NCI-H774 (cell line): Measurements from ENCODE around the gene RANBP17.
"Not testable (repeated sequence)": the region's sequence is repeated elsewhere in the genome, so short reads cannot be mapped to it uniquely, and the experiment has no call there.

Source experiments
- DNase-seq: peaks from one replicate; lab custom pipeline; 2025; lab: John Stamatoyannopoulos, UW

Gene RANBP17

GRCh38 chr5:171155621-171156020 lies 293.8 kb downstream of the RANBP17 start:
- no peak for DNase-seq

- DNase-seq = no peak
These were observed 295.5 kb downstream of the RANBP17 start for GRCh38 chr5:171157276-171157675.

- no peak for DNase-seq
These were observed 296.0 kb downstream of the RANBP17 start for GRCh38 chr5:171157775-171158174.

- peak; percentile 62 for DNase-seq
These were observed 296.8 kb downstream of the RANBP17 start for GRCh38 chr5:171158581-171158980.

GRCh38 chr5:171162165-171162564 lies 300.3 kb downstream of the RANBP17 start:
- no peak for DNase-seq

GRCh38 chr5:171162596-171162995 lies 300.8 kb downstream of the RANBP17 start:
- DNase-seq = peak; percentile 18

- DNase-seq = no peak
These were observed 304.9 kb downstream of the RANBP17 start for GRCh38 chr5:171166766-171167165.

- DNase-seq = no peak
These were observed 306.4 kb downstream of the RANBP17 start for GRCh38 chr5:171168171-171168570.

GRCh38 chr5:171174960-171175359 lies 313.1 kb downstream of the RANBP17 start:
- not testable (repeated sequence) for DNase-seq

- no peak for DNase-seq
These were observed 313.9 kb downstream of the RANBP17 start for GRCh38 chr5:171175746-171176145.

GRCh38 chr5:171178190-171178589 lies 316.4 kb downstream of the RANBP17 start:
- DNase-seq = not testable (repeated sequence)

GRCh38 chr5:171188016-171188415 lies 326.2 kb downstream of the RANBP17 start:
- DNase-seq = no peak

- DNase-seq = no peak
These were observed 327.6 kb downstream of the RANBP17 start for GRCh38 chr5:171189442-171189841.

- DNase-seq = no peak
These were observed 330.3 kb downstream of the RANBP17 start for GRCh38 chr5:171192111-171192510.

- DNase-seq = peak; percentile 27
These were observed 339.5 kb downstream of the RANBP17 start for GRCh38 chr5:171201310-171201709.

GRCh38 chr5:171205375-171205774 lies 343.6 kb downstream of the RANBP17 start:
- DNase-seq = no peak

GRCh38 chr5:171207256-171207847 lies 345.5 kb downstream of the RANBP17 start:
- DNase-seq = no peak

GRCh38 chr5:171221916-171222315 lies 360.1 kb downstream of the RANBP17 start:
- no peak for DNase-seq

- no peak for DNase-seq
These were observed 362.1 kb downstream of the RANBP17 start for GRCh38 chr5:171223927-171224326.

GRCh38 chr5:171226096-171226754 lies 364.4 kb downstream of the RANBP17 start:
- no peak for DNase-seq

GRCh38 chr5:171226864-171227263 lies 365.0 kb downstream of the RANBP17 start:
- DNase-seq = no peak

- DNase-seq = no peak
These were observed 374.8 kb downstream of the RANBP17 start for GRCh38 chr5:171236651-171237050.

- no peak for DNase-seq
These were observed 380.7 kb downstream of the RANBP17 start for GRCh38 chr5:171242521-171242920.

- DNase-seq = no peak
These were observed 384.4 kb downstream of the RANBP17 start for GRCh38 chr5:171246231-171246630.
